Skin of body (tissue), 2 donors: ENCODE measurements around the gene NETO2. TPM values are rescaled to one million over a fixed set of nuclear protein-coding genes. Genes with fewer than 3 reads are reported as not detected.
A peak's percentile ranks its signal among the peaks of the same experiment; 100 is the strongest.

ENCODE experiments used
- DNase-seq: peaks from one replicate; lab custom pipeline; 2025; lab: John Stamatoyannopoulos, UW
- total RNA-seq: library from RNA; depleted of rRNA; stranded (reverse); fragments of >200 nt; gene quantifications from one replicate; pipeline ENCODE4 v1.2.3, GENCODE V29; 2014

NETO2 gene
- total RNA-seq, 1 donor from 2014 or later = 8.9 TPM

GRCh38 chr16:47047524-47048203, 96.1 kb downstream of the NETO2 start:
- DNase-seq = no peak

DNA sequence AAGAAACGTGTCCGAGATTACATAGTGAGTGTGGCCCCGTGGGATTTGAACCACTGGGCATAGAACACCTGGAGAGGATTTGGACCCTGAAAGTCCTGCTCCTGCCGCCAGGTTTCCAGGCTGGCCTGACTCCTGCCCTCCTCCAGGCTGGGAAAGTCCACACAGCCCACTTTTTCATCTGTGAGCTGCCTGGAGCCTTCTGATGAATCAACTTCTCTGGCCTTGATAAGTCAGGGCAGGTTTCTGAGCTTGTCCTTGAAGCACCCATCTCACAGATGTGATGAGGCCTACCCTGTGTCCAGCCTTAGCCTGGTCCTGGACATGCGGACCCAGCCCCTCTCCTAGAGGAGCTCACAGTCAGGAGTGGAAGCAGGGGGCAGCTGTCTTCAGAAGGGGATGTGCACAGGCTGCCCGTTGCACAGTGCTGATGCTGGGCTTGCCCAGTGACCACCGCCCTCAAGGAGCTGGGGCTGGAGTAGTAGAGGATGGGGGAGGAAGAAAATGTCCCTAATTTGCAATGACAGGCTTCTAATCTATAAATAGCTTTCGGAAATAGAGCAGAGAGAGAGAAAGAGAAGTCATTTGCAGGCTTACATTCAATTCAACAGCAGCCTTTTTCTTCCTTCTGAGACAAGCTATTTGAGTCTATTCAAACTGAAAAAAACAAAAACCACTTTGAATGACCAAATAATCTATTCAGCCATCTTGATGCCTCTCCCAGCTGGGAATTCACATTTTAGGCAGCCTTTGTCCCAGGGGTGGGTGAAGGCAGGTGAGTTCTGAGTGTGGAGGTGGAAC, 96.8 kb downstream of the NETO2 start:
- no peak for DNase-seq

DNA sequence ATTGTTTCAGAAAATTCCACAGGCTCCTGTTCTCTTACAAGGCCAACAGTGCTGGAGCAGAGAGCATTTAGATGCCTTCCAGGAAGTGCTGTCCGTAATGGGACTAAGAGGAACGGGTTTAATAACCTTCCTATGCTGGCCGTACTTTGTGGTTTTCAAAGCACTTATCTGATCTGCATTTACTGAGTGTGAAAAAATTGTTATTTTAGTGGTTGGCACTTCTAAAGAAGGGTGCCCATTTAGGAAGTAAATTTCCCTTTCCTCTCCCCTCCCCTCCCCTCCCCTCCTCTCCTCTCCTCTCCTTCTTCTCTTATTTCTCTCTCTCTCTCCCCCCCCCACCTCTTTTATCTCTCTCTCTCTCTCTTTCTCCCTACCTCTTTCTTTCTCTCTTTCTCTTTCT, 98.3 kb downstream of the NETO2 start:
- no peak for DNase-seq

DNA sequence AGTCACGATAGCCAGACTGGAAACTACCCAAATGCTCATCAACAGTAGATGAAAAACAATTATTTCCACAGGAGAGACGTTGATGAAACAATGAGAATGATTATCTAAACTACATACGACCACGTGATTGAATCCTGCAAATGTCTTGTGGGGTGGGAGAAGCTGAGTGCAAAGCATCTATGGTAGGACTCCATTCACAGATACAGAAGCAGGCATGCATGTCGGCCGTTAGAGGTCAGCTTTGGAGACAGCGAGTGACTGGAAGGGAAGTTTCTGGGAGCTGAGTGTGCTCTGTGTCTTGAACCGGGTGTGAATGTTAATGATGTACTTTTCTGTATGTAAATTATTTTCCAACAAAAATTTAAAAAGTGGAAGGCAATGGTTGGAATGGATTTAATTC, 98.7 kb downstream of the NETO2 start:
- no peak for DNase-seq

GRCh38 chr16:47043970-47044684, 99.6 kb downstream of the NETO2 start:
- no peak for DNase-seq

DNA sequence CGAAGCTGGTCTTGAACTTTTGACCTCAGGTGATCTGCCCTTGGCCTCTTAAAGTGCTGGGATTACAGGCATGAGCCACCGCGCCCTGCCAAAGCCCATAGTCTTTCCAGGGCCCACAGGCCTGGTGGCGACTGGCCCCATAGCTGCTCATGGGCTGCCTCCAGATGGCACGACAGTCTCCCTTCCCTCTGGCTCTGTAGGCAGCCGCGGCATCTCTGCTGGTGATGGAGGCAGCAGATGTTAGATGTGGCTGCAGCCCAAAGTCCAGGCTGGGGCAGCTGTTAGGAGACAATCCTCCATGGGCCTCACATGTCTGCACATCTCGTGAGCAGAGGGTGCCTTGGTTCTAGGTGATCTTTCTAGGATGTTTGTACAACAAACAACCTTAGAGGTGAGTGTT, 100.5 kb downstream of the NETO2 start:
- no peak for DNase-seq

DNA sequence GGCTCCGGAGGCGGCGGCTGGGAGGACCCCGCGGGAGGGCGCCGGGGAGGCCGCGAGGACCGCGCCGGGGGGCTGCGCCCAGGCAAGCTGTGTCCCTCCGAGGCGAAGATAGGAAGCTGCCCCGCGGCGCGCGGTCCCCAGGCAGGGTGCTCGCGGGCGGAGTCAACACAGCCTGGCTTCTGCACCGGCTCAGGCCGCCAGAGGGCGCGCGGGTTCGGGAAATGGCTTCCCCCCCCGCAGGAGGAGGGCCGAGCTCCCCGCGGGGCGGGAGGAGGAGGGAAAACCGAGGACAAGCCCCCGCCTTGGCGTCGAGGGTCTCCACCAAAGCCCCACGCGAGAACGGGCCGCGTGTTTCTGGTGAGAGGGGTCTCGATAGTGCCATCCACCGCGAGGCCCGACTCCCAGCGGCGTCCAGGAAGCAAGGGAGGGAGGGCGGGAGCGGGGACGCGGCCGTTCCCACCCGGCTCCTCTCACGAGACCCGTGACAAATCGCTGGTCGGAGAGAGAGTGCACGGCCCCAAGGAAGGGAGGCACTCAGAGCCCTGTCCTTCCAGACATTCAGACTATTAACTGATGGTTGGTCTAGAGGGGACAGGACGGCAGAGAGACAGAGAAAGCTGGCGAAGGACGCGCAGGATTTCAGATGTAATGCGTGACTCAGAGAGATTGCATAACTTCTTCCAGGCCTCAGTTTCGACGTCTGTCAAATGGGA, 105.8 kb downstream of the NETO2 start:
- DNase-seq = peak; percentile 36

DNA sequence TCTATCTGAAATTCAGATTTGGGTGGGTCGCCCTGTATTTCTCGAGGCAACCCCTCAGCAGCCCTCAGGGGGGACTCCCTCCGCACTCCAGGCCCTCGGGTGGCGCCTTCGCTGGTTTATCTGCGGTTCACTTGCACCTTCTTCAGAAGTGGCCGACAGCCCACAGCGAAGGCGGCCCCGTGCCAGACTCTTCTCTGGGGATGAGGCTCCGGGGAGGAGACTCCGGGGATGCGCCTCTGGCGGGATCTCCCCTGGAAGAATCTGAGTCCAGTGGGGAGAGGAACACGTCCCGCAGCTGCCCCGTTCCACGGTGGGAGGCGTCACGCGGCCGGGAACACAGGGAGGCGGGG, 106.4 kb downstream of the NETO2 start:
- no peak for DNase-seq

DNA sequence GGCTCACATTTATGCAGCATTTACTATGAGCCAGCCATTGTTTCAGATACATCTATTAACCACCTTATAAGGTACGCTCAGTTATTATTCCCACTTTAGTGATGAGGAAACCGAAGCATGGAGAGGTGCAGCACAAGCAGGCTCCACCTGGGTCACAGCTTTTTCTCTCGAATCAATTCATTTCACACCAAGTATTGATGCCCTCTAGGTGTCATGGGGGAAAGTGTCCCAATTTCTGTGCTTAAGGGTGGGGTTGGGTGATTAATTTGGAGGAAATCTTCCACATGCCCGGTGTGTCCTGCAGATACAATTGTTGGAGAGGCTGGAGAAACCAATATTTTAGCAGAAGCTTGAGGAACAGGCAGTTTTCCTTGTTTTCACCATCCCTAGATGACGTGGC, 107.5 kb downstream of the NETO2 start:
- no peak for DNase-seq

DNA sequence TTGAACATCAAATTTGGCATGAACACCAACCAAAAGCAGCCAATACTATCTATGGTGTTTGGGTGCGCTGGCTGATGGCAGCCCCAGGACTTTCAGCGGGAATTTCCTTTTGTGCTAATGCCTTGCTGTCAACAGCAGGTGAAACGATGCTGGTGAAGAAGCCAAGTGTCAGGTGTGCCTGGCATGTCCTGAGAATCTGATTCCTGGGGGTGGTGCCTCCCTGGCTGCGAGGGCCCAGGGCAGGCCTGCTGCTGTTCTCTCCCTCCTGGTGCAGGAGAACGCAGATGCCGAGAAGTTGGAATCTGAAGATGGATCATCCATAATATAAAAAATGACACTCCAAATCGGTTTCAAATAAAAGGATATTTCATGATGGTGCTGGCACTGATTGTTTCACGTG, 108.3 kb downstream of the NETO2 start:
- DNase-seq = no peak

- no peak for DNase-seq
These were observed 109.3 kb downstream of the NETO2 start for GRCh38 chr16:47034455-47034854.

DNA sequence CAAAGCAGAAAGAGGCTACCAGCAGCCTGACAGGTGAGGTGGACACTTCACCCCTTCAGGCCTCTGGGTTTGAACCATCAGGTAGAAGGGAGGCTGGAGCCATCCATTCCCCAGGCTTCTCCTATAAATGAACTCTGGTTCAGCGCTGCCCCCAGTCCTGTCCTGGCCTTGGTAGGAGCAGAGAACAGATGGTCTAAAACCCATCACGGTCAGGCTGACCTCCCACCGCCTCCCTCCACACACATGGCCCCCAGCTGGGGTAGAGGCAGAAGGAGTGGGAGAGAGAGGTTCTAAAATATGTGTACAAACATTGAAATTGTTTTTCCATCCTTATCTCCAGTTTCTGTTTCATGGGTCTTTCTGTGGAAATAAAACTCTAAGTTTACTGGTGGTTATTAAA, 110.6 kb downstream of the NETO2 start:
- DNase-seq = no peak

- no peak for DNase-seq
These were observed 114.0 kb downstream of the NETO2 start for GRCh38 chr16:47029724-47030123.

- no peak for DNase-seq
These were observed 114.9 kb downstream of the NETO2 start for GRCh38 chr16:47028767-47029377.

Other genes with a start within 250 kb of the NETO2 start
- 49.7 TPM for gene DNAJA2, start 170.3 kb downstream of the NETO2 start, total RNA-seq